HepG2 (cell line): ENCODE results near the gene TTC31. TPM values are rescaled to one million over a fixed set of nuclear protein-coding genes. Genes with fewer than 3 reads are reported as not detected.

Experiments
- FIP1L1 ChIP-seq: fragments of 200-400 bp; formaldehyde crosslinking; IDR thresholded peaks from 2 replicates; pipeline ENCODE4 v1.6.1; 2018; ENCODE audit warnings: low read depth, mild to moderate bottlenecking, low read length, moderate library complexity, borderline replicate concordance; ENCODE audit not compliant: insufficient read depth
- KLF16 ChIP-seq, 2 experiments: sonication (generic) in 1 of 2; formaldehyde crosslinking in 1 of 2; IDR thresholded peaks; 2 replicates each; pipeline versions ENCODE4 v1.6.1 to v1.8.0; 2016 to 2023; ENCODE audit warnings: missing genetic modification reagents in 2 of 2, missing compliant biosample characterization in 1 of 2
- NFRKB ChIP-seq: fragments of 450-650 bp; IDR thresholded peaks from 2 replicates; pipeline ENCODE4 v1.6.1; 2017
- RBFOX2 ChIP-seq: fragments of 200-400 bp; formaldehyde crosslinking; IDR thresholded peaks from 2 replicates; pipeline ENCODE4 v1.6.1; 2017; ENCODE audit warnings: low read depth, mild to moderate bottlenecking, low read length
- TP53 ChIP-seq: sonication (generic); formaldehyde crosslinking; conservative IDR thresholded peaks from 2 replicates; pipeline ENCODE4 v1.4.0; 2020; ENCODE audit warnings: missing genetic modification reagents
- ZBTB34 ChIP-seq: sonication (generic); formaldehyde crosslinking; IDR thresholded peaks from 2 replicates; pipeline ENCODE4 v1.8.0; 2022; ENCODE audit warnings: mild to moderate bottlenecking, missing genetic modification reagents
- ZBTB38 ChIP-seq: sonication (generic); formaldehyde crosslinking; IDR thresholded peaks from 2 replicates; pipeline ENCODE4 v1.5.1; 2020; ENCODE audit warnings: mild to moderate bottlenecking, missing genetic modification reagents
- ZBTB40 ChIP-seq, 2 experiments: fragments of 450-650 bp in 1 of 2; sonication (generic) in 1 of 2; formaldehyde crosslinking in 1 of 2; IDR thresholded peaks; 2 replicates each; pipeline versions ENCODE4 v1.6.1 to v1.8.0; 2016 to 2022; ENCODE audit warnings: antibody characterized with exemption in 1 of 2, mild to moderate bottlenecking in 1 of 2, missing genetic modification reagents in 1 of 2
- ZHX2 ChIP-seq, 2 experiments: sonication (generic) in 1 of 2; formaldehyde crosslinking in 1 of 2; IDR thresholded peaks; 2 replicates each; pipeline versions ENCODE4 v1.6.1 to v1.9.0; 2014 to 2022; ENCODE audit warnings: antibody characterized with exemption in 1 of 2, borderline replicate concordance in 1 of 2, inconsistent platforms in 1 of 2, low read depth in 1 of 2, missing genetic modification reagents in 1 of 2
- ZNF460 ChIP-seq: sonication (generic); formaldehyde crosslinking; IDR thresholded peaks from 2 replicates; pipeline ENCODE4 v1.5.1; 2020; ENCODE audit warnings: missing genetic modification reagents, mild to moderate bottlenecking, borderline replicate concordance
- ZNF567 ChIP-seq: sonication (generic); formaldehyde crosslinking; IDR thresholded peaks from 2 replicates; pipeline ENCODE4 v1.8.1; 2023; ENCODE audit warnings: mild to moderate bottlenecking, missing genetic modification reagents, borderline replicate concordance
- polyA plus RNA-seq, 8 experiments: library from polyadenylated mRNA; depleted of rRNA in 3 of 8; stranded (reverse) in 7 of 8; unstranded in 1 of 8; fragments of >200 nt; fragmentation: Illumina TruSeq in 4 of 8; extraction: Trizol in 4 of 8; gene quantifications; 2 replicates each; pipeline versions ENCODE4 v1.2.1 to v1.2.3, GENCODE V29; 2011 to 2016; ENCODE audit warnings: low read depth in 4 of 8, missing spikeins in 1 of 8, mixed read lengths in 1 of 8; ENCODE audit not compliant: insufficient read depth in 1 of 8
- total RNA-seq, 5 experiments: library from RNA; depleted of rRNA; stranded (reverse); fragments of >200 nt; fragmentation: Illumina TruSeq; extraction: Trizol; gene quantifications; 2 replicates each; pipeline ENCODE4 v1.2.3, GENCODE V29; 2016; ENCODE audit warnings: low read depth in 1 of 5

Gene TTC31
- total and polyA plus RNA-seq, 2 of the 13 experiments (the other 11 are each of a cell fraction or from before 2014, with no cell fraction given), result 28.3 to 39.5 TPM

- TF ChIP-seq TP53, result no peak
- peak; percentile 59 for TF ChIP-seq RBFOX2
- TF ChIP-seq NFRKB, result no peak
- TF ChIP-seq KLF16 (CRISPR knock-in tag; IDR thresholded peaks at IDR 0.05), result no peak
- no peak for TF ChIP-seq ZNF460 (CRISPR knock-in tag)
- no peak for TF ChIP-seq ZBTB40 (IDR thresholded peaks at IDR 0.05)
- TF ChIP-seq ZBTB40 (CRISPR knock-in tag; IDR thresholded peaks at IDR 0.05), result 0 out of 2 replicates have a peak, but pooled peaks have one; percentile 21
- no peak for TF ChIP-seq FIP1L1
- no peak for TF ChIP-seq ZBTB34 (CRISPR knock-in tag)
- peak; percentile 17; the same call in 1 of the 2 replicates for TF ChIP-seq ZBTB38 (CRISPR knock-in tag)
- TF ChIP-seq ZNF567, result no peak
- 0 out of 2 replicates have a peak, but pooled peaks have one; percentile 1 for TF ChIP-seq ZHX2 (IDR thresholded peaks at IDR 0.05; ENCODE audit: low read depth)
- TF ChIP-seq ZHX2 (CRISPR knock-in tag; IDR thresholded peaks at IDR 0.05; ENCODE audit: borderline replicate concordance), result no peak
- TF ChIP-seq, all 625 proteins: peak for 7
Observed at GRCh38 chr2:74515981-74516633, 33.2 kb downstream of the TTC31 start (continued).
